Lung (tissue), 12 donors: ENCODE data around the gene C2CD4A. TPM values are rescaled to one million over a fixed set of nuclear protein-coding genes. Genes with fewer than 3 reads are reported as not detected.
A peak's percentile ranks its signal among the peaks of the same experiment; 100 is the strongest.

Source experiments
- ATAC-seq: fragments of 200-7000 bp; cut with Tn5 transposase; one replicate; pipeline ENCODE4 v1.9.1; 2020; ENCODE audit warnings: moderate number of reproducible peaks; ENCODE audit not compliant: insufficient read depth, low FRiP score
- DNase-seq, 3 donors: peaks; one replicate each; pipeline ENCODE4 v3.0.0-alpha.2; 2013 to 2017
- H3K27ac ChIP-seq, 2 donors: one replicate each; pipeline ENCODE4 v1.5.1; 2013; ENCODE audit warnings: mild to moderate bottlenecking in 2 of 2, moderate library complexity in 2 of 2, control low read depth in 1 of 2, inconsistent platforms in 1 of 2, low read depth in 1 of 2, low read length in 1 of 2
- H3K27me3 ChIP-seq, 3 donors: one replicate each; pipeline ENCODE4 v1.5.1; 2013; ENCODE audit warnings: low read length in 2 of 3; ENCODE audit not compliant: control insufficient read depth in 3 of 3, insufficient read depth in 3 of 3
- H3K36me3 ChIP-seq, 4 donors: one replicate each; pipeline ENCODE4 v1.5.1; 2013; ENCODE audit warnings: low read length in 4 of 4, mild to moderate bottlenecking in 1 of 4, moderate library complexity in 1 of 4; ENCODE audit not compliant: control insufficient read depth in 4 of 4, insufficient read depth in 4 of 4
- H3K4me1 ChIP-seq, 5 donors: one replicate each; pipeline ENCODE4 v1.5.1; 2013; ENCODE audit warnings: low read length in 5 of 5, mild to moderate bottlenecking in 2 of 5, moderate library complexity in 1 of 5; ENCODE audit not compliant: control insufficient read depth in 5 of 5, insufficient read depth in 5 of 5
- H3K4me3 ChIP-seq: one replicate; pipeline ENCODE4 v1.5.1; 2013; ENCODE audit warnings: mild to moderate bottlenecking, control low read depth, moderate library complexity
- H3K9ac ChIP-seq, 2 donors: one replicate each; pipeline ENCODE4 v1.5.1; 2013; ENCODE audit warnings: low read length in 2 of 2, control low read depth in 1 of 2; ENCODE audit not compliant: insufficient read depth in 1 of 2
- H3K9me3 ChIP-seq, 4 donors: one replicate each; pipeline ENCODE4 v1.5.1; 2013; ENCODE audit warnings: low read length in 3 of 4, mild to moderate bottlenecking in 1 of 4, moderate library complexity in 1 of 4; ENCODE audit not compliant: control insufficient read depth in 4 of 4, insufficient read depth in 3 of 4
- WGBS, 2 donors: extraction: QIAGEN DNeasy Blood & Tissue Kit; methylation state at CpG; one replicate each; pipeline ENCODE4 v1.1.7; 2013; 5-methylcytosine and 5-hydroxymethylcytosine counted together
- polyA plus RNA-seq, 2 donors: library from polyadenylated mRNA; stranded (reverse); fragments of 200-250 nt; gene quantifications; one replicate each; pipeline ENCODE4 v1.2.1, GENCODE V29; 2013
- total RNA-seq, 2 donors: library from RNA; depleted of rRNA in 1 of 2; stranded (reverse); fragments of >200 nt in 1 of 2; gene quantifications; one replicate each; pipeline ENCODE4 v1.2.1, GENCODE V29; 2014 to 2021
- TF ChIP-seq, protein P1 (sequence below): IDR thresholded peaks from 2 replicates; pipeline ENCODE4 v1.5.1; 2012; ENCODE audit warnings: mild to moderate bottlenecking; ENCODE audit errors: control extremely low read depth, extremely low read depth
- donor health status: control.
- donor health status: control.
- donor health status: Bipolar disorder and iron deficiency.
- donor health status: healthy.
- donor health status: DM: yes; HTN: yes; CAD: no.

Gene C2CD4A
- total and polyA plus RNA-seq, 4 donors, result 0.31 to 0.86 (median 0.51) TPM

DNA sequence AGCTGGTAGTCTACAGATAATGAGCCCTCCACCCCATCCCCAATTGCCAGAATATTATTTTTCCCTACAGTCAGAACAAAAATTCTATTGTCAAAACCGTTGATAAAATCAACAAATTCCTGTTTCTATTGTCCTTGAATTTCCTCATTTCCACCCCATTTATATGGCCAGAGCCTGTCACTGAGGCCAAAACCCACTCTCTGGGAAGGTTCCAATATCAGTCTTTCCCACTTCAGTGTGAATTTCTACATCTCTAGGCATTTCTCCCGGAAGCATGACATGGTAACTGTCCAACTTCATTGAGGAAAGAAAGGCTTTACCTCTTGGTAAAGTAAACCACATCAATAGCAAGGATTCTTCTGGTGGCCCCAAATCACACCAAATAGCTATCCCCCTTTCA lies 41.6 kb downstream of the C2CD4A start:
- WGBS, 2 donors, result 57 to 60% methylated on average over 2 of the region's 2 CpGs
- ATAC-seq, result no peak
- TF ChIP-seq, protein P1, sequence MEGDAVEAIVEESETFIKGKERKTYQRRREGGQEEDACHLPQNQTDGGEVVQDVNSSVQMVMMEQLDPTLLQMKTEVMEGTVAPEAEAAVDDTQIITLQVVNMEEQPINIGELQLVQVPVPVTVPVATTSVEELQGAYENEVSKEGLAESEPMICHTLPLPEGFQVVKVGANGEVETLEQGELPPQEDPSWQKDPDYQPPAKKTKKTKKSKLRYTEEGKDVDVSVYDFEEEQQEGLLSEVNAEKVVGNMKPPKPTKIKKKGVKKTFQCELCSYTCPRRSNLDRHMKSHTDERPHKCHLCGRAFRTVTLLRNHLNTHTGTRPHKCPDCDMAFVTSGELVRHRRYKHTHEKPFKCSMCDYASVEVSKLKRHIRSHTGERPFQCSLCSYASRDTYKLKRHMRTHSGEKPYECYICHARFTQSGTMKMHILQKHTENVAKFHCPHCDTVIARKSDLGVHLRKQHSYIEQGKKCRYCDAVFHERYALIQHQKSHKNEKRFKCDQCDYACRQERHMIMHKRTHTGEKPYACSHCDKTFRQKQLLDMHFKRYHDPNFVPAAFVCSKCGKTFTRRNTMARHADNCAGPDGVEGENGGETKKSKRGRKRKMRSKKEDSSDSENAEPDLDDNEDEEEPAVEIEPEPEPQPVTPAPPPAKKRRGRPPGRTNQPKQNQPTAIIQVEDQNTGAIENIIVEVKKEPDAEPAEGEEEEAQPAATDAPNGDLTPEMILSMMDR, result no peak

DNA sequence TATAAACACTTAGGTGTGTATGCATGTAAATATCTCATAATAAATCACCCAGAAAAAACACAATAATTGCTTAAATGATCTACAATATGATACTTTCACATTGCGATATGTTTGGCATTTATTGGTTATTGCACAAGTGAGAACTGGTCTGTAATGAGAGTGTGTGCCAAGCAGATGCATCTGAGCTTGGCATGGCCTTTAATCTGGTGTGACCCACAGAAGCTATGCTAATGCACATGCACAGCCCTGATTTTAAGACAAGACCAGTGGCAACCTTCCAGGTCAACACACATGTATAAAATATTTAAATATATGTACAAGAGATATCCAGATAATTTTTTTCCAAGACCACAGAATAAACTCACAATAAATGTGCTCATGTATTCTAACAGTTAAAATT lies 42.7 kb downstream of the C2CD4A start:
- peaks cover 0 to 5% (median 0%) of the 10 kb centered on the region in 4 donors for H3K9me3 ChIP-seq
- no peaks in the 10 kb centered on the region for H3K36me3 ChIP-seq
- no peaks in the 10 kb centered on the region for H3K27me3 ChIP-seq
- no peak overlapping the region for H3K4me3 ChIP-seq
- no peak for ATAC-seq
- no peak overlapping the region for H3K27ac ChIP-seq
- DNase-seq, result no peak
- WGBS, 2 donors, result 94 to 98% methylated on average over 1 of the region's 1 CpG
- TF ChIP-seq, protein P1, result no peak
- H3K4me1 ChIP-seq, result peaks cover 4 to 15% (median 7%) of the 10 kb centered on the region in 5 donors
- H3K9ac ChIP-seq, result no peak overlapping the region

More for the DNA sequence above, 41.6 kb downstream of the C2CD4A start:
- no peak for DNase-seq
- peaks cover 4 to 15% (median 7%) of the 10 kb centered on the region in 5 donors for H3K4me1 ChIP-seq
- no peaks in the 10 kb centered on the region for H3K36me3 ChIP-seq
- no peak overlapping the region for H3K27ac ChIP-seq
- H3K27me3 ChIP-seq, result no peaks in the 10 kb centered on the region
- no peak overlapping the region for H3K4me3 ChIP-seq
- no peak overlapping the region for H3K9ac ChIP-seq
- peaks cover 0 to 5% (median 0%) of the 10 kb centered on the region in 4 donors for H3K9me3 ChIP-seq

- TF ChIP-seq, protein P1, result no peak
- peak overlapping the region in 1 of 2 donors; percentile 61 for H3K27ac ChIP-seq
- no peak overlapping the region for H3K4me3 ChIP-seq
- 63 to 79% methylated on average over 6 of the region's 6 CpGs for WGBS, 2 donors
- no peaks in the 10 kb centered on the region for H3K36me3 ChIP-seq
- peaks cover 4 to 15% (median 7%) of the 10 kb centered on the region in 5 donors for H3K4me1 ChIP-seq
- H3K9ac ChIP-seq, result no peak overlapping the region
- H3K27me3 ChIP-seq, result no peaks in the 10 kb centered on the region
- peaks cover 0 to 5% (median 0%) of the 10 kb centered on the region in 4 donors for H3K9me3 ChIP-seq
- DNase-seq (peak; percentile 38 to 75 (median 71)), ATAC-seq (no peak)
Measured at GRCh38 chr15:62109982-62110851, 43.4 kb downstream of the C2CD4A start.
